AG04449 (cell line): ENCODE measurements around the gene TYRO3.
A peak's percentile ranks its signal among the peaks of the same experiment; 100 is the strongest.
"Not testable (repeated sequence)": the region's sequence is repeated elsewhere in the genome, so short reads cannot be mapped to it uniquely, and the experiment has no call there.

Experiments used
- CTCF ChIA-PET: fragments of 350-600 bp; formaldehyde crosslinking; extraction: SDS; loops from one replicate; lab custom pipeline; 2021; ENCODE audit warnings: antibody characterized with exemption; lab: Yijun Ruan, JAX
- POLR2A ChIA-PET: fragments of 400-600, 350-600 bp; formaldehyde crosslinking; extraction: SDS; loops from one replicate; lab custom pipeline; 2020; ENCODE audit warnings: antibody characterized with exemption, inconsistent platforms; lab: Yijun Ruan, JAX
- DNase-seq: peaks from one replicate; pipeline ENCODE4 v3.0.0-alpha.2; 2010; ENCODE audit warnings: low read depth, low spot score
- H3K4me3 ChIP-seq: 2 replicates; pipeline ENCODE4 v1.5.1; 2011; ENCODE audit warnings: low read depth, mild to moderate bottlenecking, control low read depth, low read length
- TF ChIP-seq, protein P1 (sequence below): IDR thresholded peaks from one replicate; pipeline ENCODE4 v1.5.1; 2011; ENCODE audit warnings: mild to moderate bottlenecking, moderate library complexity, low read length, control low read depth, inconsistent platforms; ENCODE audit not compliant: insufficient read depth; ENCODE audit errors: missing control alignments

TYRO3 gene

DNA sequence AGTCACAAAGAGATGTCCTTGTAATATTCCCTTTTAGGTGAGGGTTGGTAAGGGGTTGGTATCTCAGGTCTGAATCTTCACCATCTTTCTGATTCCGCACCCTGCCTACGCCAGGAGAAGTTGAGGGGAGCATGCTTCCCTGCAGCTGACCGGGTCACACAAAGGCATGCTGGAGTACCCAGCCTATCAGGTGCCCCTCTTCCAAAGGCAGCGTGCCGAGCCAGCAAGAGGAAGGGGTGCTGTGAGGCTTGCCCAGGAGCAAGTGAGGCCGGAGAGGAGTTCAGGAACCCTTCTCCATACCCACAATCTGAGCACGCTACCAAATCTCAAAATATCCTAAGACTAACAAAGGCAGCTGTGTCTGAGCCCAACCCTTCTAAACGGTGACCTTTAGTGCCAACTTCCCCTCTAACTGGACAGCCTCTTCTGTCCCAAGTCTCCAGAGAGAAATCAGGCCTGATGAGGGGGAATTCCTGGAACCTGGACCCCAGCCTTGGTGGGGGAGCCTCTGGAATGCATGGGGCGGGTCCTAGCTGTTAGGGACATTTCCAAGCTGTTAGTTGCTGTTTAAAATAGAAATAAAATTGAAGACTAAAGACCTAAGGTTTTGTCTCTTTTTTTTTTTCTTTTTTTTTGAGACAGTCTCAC is 19.8 kb downstream of the TYRO3 start:
- H3K4me3 ChIP-seq = no peak overlapping the region
- no peak for DNase-seq
- ChIA-PET CTCF (interaction anchor here (1.1 to 1.2 kb wide), 2 partner anchors 25 to 145 kb away, joined by 3 to 4 read pairs; no protein-coding TSS in a partner anchor), POLR2A (no interaction called here)
- TF ChIP-seq, protein P1, sequence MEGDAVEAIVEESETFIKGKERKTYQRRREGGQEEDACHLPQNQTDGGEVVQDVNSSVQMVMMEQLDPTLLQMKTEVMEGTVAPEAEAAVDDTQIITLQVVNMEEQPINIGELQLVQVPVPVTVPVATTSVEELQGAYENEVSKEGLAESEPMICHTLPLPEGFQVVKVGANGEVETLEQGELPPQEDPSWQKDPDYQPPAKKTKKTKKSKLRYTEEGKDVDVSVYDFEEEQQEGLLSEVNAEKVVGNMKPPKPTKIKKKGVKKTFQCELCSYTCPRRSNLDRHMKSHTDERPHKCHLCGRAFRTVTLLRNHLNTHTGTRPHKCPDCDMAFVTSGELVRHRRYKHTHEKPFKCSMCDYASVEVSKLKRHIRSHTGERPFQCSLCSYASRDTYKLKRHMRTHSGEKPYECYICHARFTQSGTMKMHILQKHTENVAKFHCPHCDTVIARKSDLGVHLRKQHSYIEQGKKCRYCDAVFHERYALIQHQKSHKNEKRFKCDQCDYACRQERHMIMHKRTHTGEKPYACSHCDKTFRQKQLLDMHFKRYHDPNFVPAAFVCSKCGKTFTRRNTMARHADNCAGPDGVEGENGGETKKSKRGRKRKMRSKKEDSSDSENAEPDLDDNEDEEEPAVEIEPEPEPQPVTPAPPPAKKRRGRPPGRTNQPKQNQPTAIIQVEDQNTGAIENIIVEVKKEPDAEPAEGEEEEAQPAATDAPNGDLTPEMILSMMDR = no peak

- H3K4me3 ChIP-seq = no peak overlapping the region
- ChIA-PET POLR2A (no interaction called here), CTCF (interaction anchor here (0.7 to 2.2 kb wide), 10 partner anchors 9 to 319 kb away, joined by 3 to 12 read pairs (median 4); no protein-coding TSS in a partner anchor)
- TF ChIP-seq, protein P1 = no peak
- no peak for DNase-seq
Measured at GRCh38 chr15:41581110-41581509, 22.1 kb downstream of the TYRO3 start.

DNA sequence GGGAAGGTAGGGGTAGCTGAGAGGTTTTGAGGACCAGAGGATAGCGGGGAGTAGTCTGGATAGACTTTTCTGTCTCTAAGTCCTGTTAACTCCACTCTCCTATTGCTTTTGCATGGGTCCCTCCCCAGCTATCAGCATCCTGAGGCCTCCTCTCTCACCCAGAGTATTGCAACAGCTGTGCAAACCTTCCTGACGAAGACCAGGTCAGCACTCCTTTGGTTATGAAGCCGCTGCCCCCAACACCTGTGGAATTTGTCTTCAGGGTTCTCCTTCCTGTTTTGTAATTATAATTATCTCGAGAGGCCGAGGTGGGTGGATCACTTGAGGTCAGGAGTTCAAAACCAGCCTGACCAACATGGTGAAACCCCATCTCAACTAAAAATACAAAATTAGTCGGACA is 24.8 kb downstream of the TYRO3 start:
- CTCF ChIA-PET = interaction anchor here (4.6 kb wide), 1 partner anchor 20 kb away, joined by 34 read pairs; no protein-coding TSS in a partner anchor
- no peak for DNase-seq
- no peak overlapping the region for H3K4me3 ChIP-seq
- TF ChIP-seq, protein P1 = no peak
- POLR2A ChIA-PET = no interaction called here

DNA sequence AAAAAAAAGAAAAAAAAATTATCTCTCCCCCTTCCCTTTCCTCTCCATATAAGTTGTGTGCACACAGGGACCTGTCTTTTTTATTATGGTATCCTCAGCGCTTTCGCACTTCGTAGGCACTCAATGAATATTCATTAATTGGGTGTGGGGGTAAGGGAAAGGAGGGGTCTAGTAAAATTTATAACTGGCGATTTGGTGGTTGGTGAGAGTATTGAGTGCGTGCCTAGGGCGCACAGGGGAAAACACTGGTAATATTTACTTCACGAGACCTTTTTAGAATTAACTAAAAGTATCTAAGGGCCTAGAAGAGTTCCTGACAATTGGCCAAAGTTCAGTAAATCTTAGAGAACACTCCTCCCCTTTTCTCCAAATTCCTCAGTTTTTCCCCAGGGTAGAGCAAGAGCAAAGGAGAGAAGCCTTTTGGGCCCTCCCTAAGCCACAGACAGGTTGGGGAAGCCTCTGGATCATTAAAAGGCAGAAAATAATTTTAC is 25.7 kb downstream of the TYRO3 start:
- no peak overlapping the region for H3K4me3 ChIP-seq
- ChIA-PET CTCF (interaction anchor here (0.8 to 4.6 kb wide), 5 partner anchors 9 to 119 kb away, joined by 4 to 34 read pairs (median 6); no protein-coding TSS in a partner anchor), POLR2A (interaction anchor here (0.6 kb wide), 1 partner anchor 64 kb away, joined by 3 read pairs; no protein-coding TSS in a partner anchor)
- no peak for DNase-seq
- TF ChIP-seq, protein P1 = no peak

- ChIA-PET POLR2A (interaction anchor here (0.6 to 1.0 kb wide), 3 partner anchors 13 to 65 kb away, joined by 3 to 4 read pairs (median 3); no protein-coding TSS in a partner anchor), CTCF (interaction anchor here (0.6 to 4.6 kb wide), 10 partner anchors 9 to 182 kb away, joined by 3 to 34 read pairs (median 5); no protein-coding TSS in a partner anchor)
- TF ChIP-seq, protein P1 = peak; percentile 55
- no peak for DNase-seq
- peak overlapping the region; percentile 46 for H3K4me3 ChIP-seq
Measured at GRCh38 chr15:41585127-41586047, 26.4 kb downstream of the TYRO3 start.

DNA sequence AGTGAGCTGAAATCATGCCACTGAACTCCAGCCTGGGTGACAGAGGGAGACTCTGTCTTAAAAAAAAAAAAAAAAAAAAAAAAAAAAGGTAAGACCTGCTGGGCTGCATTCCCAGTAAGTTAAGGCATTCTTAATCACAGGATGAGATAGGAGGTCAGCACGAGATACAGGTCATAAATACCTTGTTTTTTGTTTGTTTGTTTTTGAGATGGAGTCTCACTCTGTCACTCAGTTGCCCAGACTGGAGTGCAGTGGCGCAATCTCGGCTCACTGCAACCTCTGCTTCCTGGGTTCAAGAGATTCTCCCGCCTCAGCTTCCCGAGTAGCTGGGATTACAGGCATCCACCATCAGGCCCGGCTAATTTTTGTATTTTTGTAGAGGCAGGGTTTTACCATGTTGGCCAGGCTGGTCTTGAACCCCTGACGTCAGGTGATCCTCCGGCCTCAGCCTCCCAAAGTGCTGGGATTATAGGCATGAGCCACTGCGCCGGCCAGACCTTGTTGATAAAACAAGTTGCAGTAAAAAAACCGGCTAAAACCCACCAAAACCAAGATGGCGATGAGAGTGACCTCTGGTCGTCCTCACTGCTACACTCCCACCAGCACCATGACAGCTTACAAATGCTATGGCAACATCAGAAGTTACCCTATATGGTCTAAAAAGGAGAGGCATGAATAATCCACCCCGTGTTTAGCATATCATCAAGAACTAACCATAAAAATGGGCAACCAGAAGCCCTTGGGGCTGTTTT is 27.7 kb downstream of the TYRO3 start:
- POLR2A ChIA-PET, H3K4me3 ChIP-seq, DNase-seq: not testable (repeated sequence)
- CTCF ChIA-PET = interaction anchor here (1.2 to 4.6 kb wide), 4 partner anchors 10 to 121 kb away, joined by 4 to 34 read pairs (median 4); no protein-coding TSS in a partner anchor

- H3K4me3 ChIP-seq, POLR2A ChIA-PET, DNase-seq: not testable (repeated sequence)
- CTCF ChIA-PET = interaction anchor here (4.5 kb wide), 1 partner anchor 14 kb away, joined by 30 read pairs; no protein-coding TSS in a partner anchor
Measured at GRCh38 chr15:41589018-41589417, 30.0 kb downstream of the TYRO3 start.

- CTCF ChIA-PET = interaction anchor here (2.3 to 4.5 kb wide), 2 partner anchors 8 to 14 kb away, joined by 12 to 30 read pairs; no protein-coding TSS in a partner anchor
- POLR2A ChIA-PET, H3K4me3 ChIP-seq, DNase-seq: not testable (repeated sequence)
Measured at GRCh38 chr15:41589571-41589970, 30.6 kb downstream of the TYRO3 start.
